GM21515 (cell line): ENCODE data around the gene SNRPE.
A peak's percentile ranks its signal among the peaks of the same experiment; 100 is the strongest.
"Not testable (repeated sequence)": the region's sequence is repeated elsewhere in the genome, so short reads cannot be mapped to it uniquely, and the experiment has no call there.

Experiments
- ATAC-seq: cut with Tn5 transposase; IDR thresholded peaks from one replicate; pipeline ENCODE4 v1.9.1; 2021; ENCODE audit not compliant: unreplicated experiment

Gene SNRPE

DNA sequence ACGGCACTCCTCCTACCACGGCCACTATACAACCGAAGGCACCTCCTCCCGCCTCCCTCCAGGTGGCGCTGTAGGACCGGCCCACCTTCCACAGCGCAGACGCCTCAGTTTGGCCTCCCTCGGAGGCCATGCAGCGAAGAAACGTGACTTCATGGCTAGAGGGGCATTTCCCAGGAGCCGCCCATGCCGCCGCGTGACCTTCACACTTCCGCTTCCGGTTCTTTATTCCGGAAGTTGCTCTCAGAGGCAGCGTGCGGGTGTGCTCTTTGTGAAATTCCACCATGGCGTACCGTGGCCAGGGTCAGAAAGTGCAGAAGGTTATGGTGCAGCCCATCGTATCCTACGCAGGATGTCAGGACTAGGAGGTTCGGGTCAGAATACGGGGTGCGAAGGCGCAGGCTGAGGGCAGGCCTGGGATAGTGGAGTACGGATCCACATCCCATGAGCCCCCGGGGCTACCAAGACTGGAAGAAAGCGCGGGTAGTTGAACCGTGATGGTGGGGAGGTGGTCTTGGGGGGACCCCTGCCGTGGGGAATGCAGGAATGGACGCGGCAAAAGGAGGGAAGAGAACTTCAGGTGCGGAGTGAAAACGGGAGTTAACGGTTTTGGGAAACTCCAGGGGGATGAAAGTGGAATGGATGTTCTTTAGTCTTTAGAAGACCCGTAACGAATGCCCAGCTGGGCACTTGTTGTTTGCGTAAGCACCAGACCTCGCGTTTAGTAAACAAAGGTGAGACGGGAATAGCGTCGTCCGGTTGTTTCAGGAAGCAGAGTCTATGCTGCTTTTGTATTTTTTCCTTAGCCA is at the start of gene SNRPE:
TSS of gene SNRPE (plus strand) at position 221 of the 806 bp plus-strand sequence. CDS start at position 282, 61 bp downstream.
- ATAC-seq: peak; percentile 95

- no peak for ATAC-seq
Measured at GRCh38 chr1:203813581-203814341, 47.6 kb upstream of the SNRPE start.

- no peak for ATAC-seq
Measured at GRCh38 chr1:203818399-203818798, 43.0 kb upstream of the SNRPE start.

- ATAC-seq: no peak
Measured at GRCh38 chr1:203823306-203823705, 38.1 kb upstream of the SNRPE start.

GRCh38 chr1:203826175-203826574 is 35.2 kb upstream of the SNRPE start:
- ATAC-seq: no peak

DNA sequence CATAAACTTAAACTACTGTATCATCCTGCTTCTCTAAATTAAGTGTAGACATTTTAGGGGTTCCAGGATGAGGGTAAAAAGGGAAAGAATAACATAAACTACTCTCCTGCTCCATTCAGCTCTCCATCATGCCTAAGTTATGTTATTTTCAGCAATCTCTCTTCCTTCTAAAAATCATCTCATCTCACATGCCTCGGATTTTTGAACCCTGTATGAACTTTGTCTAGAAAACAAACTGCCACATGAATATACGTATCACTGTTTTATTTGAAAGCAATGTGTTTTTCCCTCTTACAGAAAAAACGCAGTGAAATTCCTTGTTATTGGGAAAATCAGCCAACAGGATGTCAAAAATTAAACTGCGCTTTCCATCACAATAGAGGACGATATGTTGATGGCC is 33.4 kb upstream of the SNRPE start:
- ATAC-seq: no peak

- ATAC-seq: no peak
Measured at GRCh38 chr1:203828503-203828902, 32.9 kb upstream of the SNRPE start.

DNA sequence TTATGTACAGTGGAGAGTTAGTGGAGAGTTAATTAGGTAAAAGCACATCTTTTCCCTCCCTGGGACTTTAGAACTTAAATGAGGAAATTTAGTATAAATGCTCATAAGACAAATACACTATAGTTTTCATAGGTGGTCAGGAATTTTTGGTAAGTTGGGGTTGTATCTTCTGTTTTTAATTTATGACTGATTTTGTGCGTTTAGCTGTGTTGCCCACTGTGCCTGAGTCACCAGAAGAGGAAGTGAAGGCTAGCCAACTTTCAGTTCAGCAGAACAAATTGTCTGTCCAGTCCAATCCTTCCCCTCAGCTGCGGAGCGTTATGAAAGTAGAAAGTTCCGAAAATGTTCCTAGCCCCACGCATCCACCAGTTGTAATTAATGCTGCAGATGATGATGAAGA is 32.2 kb upstream of the SNRPE start:
- ATAC-seq: not testable (repeated sequence)

DNA sequence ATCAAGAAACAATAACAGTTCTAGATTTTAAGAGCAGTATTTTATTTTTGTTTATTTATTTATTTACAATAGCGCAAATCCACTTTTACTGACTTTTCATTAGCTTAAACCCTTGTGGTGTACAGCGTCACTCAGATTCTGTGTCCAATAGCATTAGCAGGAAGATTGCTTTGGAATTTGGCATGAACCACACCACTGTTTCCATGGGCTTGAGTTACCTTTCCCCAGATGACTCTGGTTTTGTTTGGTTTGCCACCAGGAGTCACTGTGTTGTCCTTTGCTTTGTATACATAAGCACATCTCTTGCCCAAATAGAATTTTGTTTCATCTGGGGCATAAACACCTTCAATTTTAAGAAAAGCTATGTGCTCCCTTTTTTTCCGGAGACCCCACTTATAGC is 25.9 kb upstream of the SNRPE start:
- no peak for ATAC-seq

DNA sequence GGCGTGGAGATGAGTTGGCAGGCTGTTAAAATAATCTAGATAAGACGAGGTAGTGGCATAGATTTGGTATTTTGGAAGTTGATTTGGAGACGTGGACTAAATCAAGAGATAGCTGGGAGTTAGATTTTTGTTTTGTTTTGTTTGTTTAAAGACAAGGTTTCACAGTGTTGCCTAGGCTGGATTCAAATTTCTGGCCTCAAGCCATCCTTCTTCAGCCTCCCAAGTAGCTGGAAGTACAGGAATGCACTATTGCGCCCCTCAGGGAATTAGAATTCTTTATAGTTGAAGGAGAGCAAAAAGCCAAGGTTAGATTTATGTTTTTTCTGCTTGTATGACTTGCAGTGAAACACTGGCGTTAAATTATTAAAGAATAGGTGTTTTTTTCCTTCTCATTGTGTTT is 22.3 kb upstream of the SNRPE start:
- ATAC-seq: no peak

GRCh38 chr1:203840208-203840808 is 21.1 kb upstream of the SNRPE start:
- no peak for ATAC-seq

- no peak for ATAC-seq
Measured at GRCh38 chr1:203842559-203842876, 18.9 kb upstream of the SNRPE start.

GRCh38 chr1:203843435-203843834 is 18.0 kb upstream of the SNRPE start:
- no peak for ATAC-seq

DNA sequence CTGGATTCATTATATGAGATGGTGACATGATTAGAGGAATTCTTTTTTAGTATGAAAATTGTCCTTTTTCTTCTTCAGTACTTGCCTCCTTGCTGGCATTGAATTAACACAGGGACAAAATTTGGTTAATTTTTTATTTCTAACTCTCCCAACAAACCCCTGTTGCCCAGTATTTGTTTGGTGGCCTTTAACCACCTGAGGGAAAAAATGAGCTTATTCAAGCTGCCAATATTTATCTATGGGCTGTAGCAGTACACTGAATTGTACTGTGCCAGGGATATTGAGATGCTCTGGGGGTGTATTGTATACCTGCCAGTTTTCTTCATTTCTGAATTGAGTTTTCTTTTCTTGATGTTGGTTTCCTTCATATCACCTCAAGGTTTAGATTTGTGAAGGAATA is 8.3 kb upstream of the SNRPE start:
- not testable (repeated sequence) for ATAC-seq

GRCh38 chr1:203858055-203858454 is 3.3 kb upstream of the SNRPE start:
- ATAC-seq: no peak

DNA sequence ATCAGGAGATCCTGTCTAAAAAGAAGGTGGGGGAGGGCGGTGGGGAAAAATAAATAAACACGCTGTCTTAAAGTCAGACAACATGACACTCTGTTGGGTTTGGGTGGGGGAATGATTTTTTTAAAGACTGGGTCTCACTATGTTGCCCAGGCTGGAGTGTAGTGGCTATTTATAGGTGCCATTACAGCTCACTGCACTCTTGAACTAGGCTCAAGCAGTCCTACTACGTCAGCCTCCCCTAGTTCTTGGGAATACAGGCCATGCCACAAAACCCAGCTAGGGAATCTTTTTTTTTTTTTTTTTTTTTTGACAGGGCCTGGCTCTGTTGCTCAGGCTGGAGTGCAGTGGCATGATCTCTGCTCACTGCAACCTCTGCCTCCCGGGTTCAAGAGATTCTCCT is 2.4 kb upstream of the SNRPE start:
- no peak for ATAC-seq

- no peak for ATAC-seq
Measured at GRCh38 chr1:203860396-203861025, 888 bp upstream of the SNRPE start.

GRCh38 chr1:203867802-203868201 is 6.4 kb downstream of the SNRPE start:
- no peak for ATAC-seq

- ATAC-seq: no peak
Measured at GRCh38 chr1:203870245-203870644, 8.8 kb downstream of the SNRPE start.

GRCh38 chr1:203871114-203871880 is 9.9 kb downstream of the SNRPE start:
- ATAC-seq: no peak

DNA sequence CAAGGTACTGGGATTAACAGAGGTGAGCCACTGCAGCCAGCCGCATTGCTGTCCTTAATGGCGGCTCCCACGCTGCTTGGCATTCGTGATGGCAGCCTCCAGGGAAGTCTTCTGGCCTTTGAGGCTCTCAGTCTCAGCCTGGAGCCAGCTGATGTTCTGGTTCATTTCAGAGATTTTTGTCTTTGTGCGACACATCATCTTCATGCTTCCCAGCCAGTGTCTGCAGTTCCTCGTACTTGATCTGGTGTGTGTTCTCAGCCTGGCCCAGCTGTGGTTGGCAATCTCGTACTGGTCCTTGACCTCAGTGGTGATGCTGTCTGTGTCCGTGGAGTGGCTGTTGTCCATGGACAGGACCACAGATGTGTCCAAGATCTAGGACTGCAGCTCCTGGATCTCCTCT is 11.7 kb downstream of the SNRPE start:
- no peak for ATAC-seq
